ENCODE data around the gene RFC2.

RFC2 gene

DNA sequence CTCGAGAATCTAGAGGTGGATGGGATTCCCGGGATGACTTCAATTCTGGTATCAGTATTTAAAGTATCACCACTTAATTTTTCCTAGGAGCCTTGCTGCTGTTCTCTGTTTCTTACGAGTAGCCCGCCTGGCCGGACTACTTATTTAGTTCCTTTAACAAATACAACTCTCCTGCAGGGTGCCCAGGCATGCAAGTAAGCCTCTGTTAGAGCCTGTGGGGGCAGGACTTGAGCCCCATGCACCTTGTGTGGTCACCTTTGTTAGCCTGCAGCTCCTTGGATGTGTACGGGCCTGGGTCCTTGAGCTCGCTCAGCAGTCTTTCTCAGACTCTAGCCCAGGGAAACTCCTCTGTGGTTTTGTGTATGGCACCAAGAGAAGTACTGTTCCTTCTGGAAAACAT is 63.9 kb downstream of the RFC2 start:
- DNase-seq (ENCODE audit: low spot score) = no peak

- DNase-seq (ENCODE audit: low spot score) = no peak
Observed at GRCh38 chr7:74187915-74188675, 66.1 kb downstream of the RFC2 start.

GRCh38 chr7:74185636-74186035 is 68.6 kb downstream of the RFC2 start:
- DNase-seq (ENCODE audit: low spot score) = no peak

DNA sequence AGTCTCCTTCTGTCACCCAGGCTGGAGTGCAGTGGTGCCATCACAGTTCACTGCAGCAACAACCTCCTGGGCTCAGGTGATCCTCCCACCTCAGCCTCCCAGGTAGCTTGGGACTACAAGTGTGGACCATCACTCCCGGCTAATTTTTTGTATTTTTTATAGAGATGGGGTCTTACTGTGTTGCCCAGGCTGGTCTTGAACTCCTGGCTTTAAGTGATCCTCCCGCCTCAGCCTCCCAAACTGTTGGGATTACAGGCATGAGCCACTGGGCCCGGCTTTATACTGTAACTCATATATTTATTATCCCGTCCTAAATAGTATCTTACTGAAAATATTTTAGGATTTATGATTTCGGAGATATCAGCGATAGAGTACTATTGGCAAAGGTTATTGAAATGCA is 69.2 kb downstream of the RFC2 start:
- DNase-seq (ENCODE audit: low spot score) = no peak

- peak; percentile 46 for DNase-seq (ENCODE audit: low spot score)
Observed at GRCh38 chr7:74183653-74184450, 70.3 kb downstream of the RFC2 start.

DNA sequence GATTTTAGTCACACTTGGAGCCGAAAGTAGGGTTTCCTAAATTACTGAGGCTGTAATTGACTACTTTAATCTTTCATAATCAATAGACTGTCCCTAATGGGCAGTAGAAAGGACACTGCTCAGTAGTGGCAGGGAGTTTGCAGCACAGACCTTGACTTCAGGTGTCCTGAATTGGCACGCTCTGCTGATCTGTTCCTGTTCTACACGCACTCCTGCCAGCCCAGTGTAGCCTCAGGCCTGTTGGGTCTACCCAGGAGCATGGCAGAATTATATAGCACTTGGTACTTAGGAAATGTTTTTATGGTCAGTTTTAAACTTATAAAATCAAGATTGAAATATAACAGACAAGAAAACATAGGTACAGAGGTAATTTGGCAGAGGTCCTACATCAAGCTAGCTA is 71.1 kb downstream of the RFC2 start:
- DNase-seq (ENCODE audit: low spot score) = no peak

DNA sequence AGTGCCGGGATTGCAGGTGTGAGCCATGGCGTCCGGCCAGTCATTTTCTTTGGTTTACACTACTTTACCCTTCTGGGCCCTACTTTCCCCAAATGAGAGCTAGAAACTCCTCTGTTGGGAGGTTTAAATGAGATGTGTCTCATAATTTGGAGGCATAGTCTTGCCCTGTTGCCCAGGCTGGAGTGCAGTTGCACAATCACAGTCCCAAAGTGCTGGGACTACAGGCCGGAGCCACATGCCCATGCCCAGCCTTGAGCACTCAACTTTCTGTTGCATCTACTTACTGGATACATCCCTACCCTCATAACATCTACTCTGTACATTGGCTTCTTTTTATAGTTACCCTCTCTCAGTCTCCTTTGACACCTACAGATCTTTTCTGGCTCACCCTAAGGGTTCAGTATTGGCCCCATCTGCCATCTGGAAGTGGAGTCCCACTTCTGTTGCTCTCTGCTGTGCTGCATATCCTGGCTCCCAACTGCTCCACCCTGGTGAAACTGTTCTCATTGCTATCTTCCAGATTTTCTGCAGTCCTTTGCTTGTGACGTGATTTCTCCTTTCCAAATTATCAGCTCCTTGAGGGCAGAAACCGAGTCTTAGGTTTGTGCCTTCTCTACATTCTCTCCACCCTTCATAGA is 71.6 kb downstream of the RFC2 start:
- DNase-seq (ENCODE audit: low spot score) = no peak

GRCh38 chr7:74181821-74182220 is 72.4 kb downstream of the RFC2 start:
- DNase-seq (ENCODE audit: low spot score) = no peak

Measured in CD4-positive, alpha-beta T cell treated with Interleukin-15 for 4 hours (primary cell).